ENCODE data around the gene CDH4.

DNA sequence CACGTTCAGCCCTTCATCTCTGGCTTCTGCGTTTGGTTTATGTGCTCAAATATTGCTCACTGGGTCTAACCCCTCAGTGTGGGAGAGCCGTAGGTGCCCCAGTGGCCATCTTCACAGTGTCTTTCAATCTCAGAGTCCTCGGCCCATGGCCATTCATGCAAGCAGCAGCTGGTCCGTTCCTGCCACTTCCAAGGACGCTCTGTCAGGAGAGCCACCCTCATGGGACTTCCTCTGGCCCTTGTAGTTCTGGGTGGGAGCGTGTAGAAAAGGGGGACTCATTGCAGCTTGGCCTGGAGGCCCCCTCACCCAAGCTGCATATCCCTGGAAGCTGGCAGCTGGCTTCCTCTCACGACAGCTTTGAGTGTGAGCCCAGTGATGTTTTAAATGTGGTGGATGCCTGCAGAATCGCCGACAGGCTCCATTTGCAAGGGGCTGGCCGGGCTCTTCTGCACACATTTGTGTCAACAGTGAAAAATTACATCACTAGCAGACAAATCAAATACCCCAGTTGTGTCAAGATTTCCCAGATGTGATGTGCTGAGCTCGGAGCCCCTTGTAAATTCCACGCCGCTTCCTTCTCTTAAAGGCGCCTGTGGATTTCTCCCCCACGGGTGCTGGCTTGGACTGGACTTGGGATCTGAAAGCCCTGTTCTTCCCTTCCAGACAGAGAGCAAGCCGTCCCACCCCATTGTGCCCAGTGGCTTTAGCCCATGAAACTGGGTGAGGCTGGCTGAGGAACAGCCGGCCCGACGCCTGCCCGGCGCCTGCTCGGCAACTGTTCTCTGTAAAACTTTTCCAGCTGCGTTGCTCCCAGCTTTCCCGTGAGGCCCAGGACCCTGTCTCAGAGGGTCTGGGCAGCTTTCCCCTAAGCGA is 453.6 kb downstream of the CDH4 start:
- TF ChIP-seq, protein P1, sequence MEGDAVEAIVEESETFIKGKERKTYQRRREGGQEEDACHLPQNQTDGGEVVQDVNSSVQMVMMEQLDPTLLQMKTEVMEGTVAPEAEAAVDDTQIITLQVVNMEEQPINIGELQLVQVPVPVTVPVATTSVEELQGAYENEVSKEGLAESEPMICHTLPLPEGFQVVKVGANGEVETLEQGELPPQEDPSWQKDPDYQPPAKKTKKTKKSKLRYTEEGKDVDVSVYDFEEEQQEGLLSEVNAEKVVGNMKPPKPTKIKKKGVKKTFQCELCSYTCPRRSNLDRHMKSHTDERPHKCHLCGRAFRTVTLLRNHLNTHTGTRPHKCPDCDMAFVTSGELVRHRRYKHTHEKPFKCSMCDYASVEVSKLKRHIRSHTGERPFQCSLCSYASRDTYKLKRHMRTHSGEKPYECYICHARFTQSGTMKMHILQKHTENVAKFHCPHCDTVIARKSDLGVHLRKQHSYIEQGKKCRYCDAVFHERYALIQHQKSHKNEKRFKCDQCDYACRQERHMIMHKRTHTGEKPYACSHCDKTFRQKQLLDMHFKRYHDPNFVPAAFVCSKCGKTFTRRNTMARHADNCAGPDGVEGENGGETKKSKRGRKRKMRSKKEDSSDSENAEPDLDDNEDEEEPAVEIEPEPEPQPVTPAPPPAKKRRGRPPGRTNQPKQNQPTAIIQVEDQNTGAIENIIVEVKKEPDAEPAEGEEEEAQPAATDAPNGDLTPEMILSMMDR (IDR thresholded peaks at IDR 0.05; ENCODE audit: insufficient read depth, low read length) = no peak
- TF ChIP-seq, protein P2, sequence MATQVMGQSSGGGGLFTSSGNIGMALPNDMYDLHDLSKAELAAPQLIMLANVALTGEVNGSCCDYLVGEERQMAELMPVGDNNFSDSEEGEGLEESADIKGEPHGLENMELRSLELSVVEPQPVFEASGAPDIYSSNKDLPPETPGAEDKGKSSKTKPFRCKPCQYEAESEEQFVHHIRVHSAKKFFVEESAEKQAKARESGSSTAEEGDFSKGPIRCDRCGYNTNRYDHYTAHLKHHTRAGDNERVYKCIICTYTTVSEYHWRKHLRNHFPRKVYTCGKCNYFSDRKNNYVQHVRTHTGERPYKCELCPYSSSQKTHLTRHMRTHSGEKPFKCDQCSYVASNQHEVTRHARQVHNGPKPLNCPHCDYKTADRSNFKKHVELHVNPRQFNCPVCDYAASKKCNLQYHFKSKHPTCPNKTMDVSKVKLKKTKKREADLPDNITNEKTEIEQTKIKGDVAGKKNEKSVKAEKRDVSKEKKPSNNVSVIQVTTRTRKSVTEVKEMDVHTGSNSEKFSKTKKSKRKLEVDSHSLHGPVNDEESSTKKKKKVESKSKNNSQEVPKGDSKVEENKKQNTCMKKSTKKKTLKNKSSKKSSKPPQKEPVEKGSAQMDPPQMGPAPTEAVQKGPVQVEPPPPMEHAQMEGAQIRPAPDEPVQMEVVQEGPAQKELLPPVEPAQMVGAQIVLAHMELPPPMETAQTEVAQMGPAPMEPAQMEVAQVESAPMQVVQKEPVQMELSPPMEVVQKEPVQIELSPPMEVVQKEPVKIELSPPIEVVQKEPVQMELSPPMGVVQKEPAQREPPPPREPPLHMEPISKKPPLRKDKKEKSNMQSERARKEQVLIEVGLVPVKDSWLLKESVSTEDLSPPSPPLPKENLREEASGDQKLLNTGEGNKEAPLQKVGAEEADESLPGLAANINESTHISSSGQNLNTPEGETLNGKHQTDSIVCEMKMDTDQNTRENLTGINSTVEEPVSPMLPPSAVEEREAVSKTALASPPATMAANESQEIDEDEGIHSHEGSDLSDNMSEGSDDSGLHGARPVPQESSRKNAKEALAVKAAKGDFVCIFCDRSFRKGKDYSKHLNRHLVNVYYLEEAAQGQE (IDR thresholded peaks at IDR 0.05; ENCODE audit: insufficient replicate concordance, low read depth) = no peak
- TF ChIP-seq POLR2AphosphoS5 (IDR thresholded peaks at IDR 0.05; ENCODE audit: low read depth) = no peak
- TF ChIP-seq GABPA (IDR thresholded peaks at IDR 0.05; ENCODE audit: low read depth) = no peak
